ENCODE data around the gene MYLK. TPM values are rescaled to one million over a fixed set of nuclear protein-coding genes. Genes with fewer than 3 reads are reported as not detected.

Gene MYLK
- polyA plus RNA-seq, 1 donor (not counting 4 experiments of a cell fraction or from before 2014, with no cell fraction given), result 7.8 TPM

- Histone ChIP-seq H3K4me3 (ENCODE audit: control insufficient read depth in 2 of 3, extremely low read depth in 1 of 3, insufficient read depth in 2 of 3, low read depth in 1 of 3, low read length in 3 of 3) (no peak overlapping the region), H3K27ac (ENCODE audit: control insufficient read depth, insufficient read depth, low read length) (no peak overlapping the region), H4K20me1 (ENCODE audit: control insufficient read depth, extremely low read depth, insufficient read depth, low read length) (no peaks in the 10 kb centered on the region), H3K4me2 (ENCODE audit: control insufficient read depth, extremely low read depth, insufficient read depth, low read depth, low read length) (no peak overlapping the region), H2AFZ (ENCODE audit: control insufficient read depth, low read length) (no peak overlapping the region), H3K9ac (ENCODE audit: control insufficient read depth, extremely low read depth, insufficient read depth, low read length) (no peak overlapping the region), H3K79me2 (ENCODE audit: control insufficient read depth, insufficient read depth, low read length) (no peaks in the 10 kb centered on the region), H3K9me1 (ENCODE audit: control insufficient read depth, extremely low read depth, insufficient read depth, low read length) (no peaks in the 10 kb centered on the region), H3K36me3 (ENCODE audit: control insufficient read depth in 2 of 2, extremely low read depth in 1 of 2, insufficient read depth in 2 of 2, low read length in 2 of 2) (no peaks in the 10 kb centered on the region), H3K4me1 (ENCODE audit: control insufficient read depth, extremely low read depth, insufficient read depth, low read length) (no peaks in the 10 kb centered on the region), H3K27me3 (ENCODE audit: control insufficient read depth, extremely low read depth, insufficient read depth, low read length) (peaks cover 30% of the 10 kb centered on the region), H3K9me3 (ENCODE audit: control insufficient read depth, low read depth, low read length) (no peaks in the 10 kb centered on the region)
- dilution Hi-C loops (cut with MboI; ENCODE audit: extremely low pct_ligation_motif_present, low sequenced_read_pairs), result no loop called here
- no peak for TF ChIP-seq EZH2 (IDR thresholded peaks at IDR 0.05; ENCODE audit: low read length)
- TF ChIP-seq, protein P1, sequence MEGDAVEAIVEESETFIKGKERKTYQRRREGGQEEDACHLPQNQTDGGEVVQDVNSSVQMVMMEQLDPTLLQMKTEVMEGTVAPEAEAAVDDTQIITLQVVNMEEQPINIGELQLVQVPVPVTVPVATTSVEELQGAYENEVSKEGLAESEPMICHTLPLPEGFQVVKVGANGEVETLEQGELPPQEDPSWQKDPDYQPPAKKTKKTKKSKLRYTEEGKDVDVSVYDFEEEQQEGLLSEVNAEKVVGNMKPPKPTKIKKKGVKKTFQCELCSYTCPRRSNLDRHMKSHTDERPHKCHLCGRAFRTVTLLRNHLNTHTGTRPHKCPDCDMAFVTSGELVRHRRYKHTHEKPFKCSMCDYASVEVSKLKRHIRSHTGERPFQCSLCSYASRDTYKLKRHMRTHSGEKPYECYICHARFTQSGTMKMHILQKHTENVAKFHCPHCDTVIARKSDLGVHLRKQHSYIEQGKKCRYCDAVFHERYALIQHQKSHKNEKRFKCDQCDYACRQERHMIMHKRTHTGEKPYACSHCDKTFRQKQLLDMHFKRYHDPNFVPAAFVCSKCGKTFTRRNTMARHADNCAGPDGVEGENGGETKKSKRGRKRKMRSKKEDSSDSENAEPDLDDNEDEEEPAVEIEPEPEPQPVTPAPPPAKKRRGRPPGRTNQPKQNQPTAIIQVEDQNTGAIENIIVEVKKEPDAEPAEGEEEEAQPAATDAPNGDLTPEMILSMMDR (optimal IDR thresholded peaks at IDR 0.05 in 1 of 3, IDR thresholded peaks at IDR 0.05 in 1 of 3, conservative IDR thresholded peaks at IDR 0.05 in 1 of 3; ENCODE audit: extremely low read depth in 1 of 3, insufficient read depth in 2 of 3, low read length in 3 of 3), result no peak
- FAIRE-seq (no peak), DNase-seq (ENCODE audit: low read depth, low spot score) (no peak)
Measured at GRCh38 chr3:123661973-123662372, 222.2 kb downstream of the MYLK start.

- H3K36me3 ChIP-seq (ENCODE audit: control insufficient read depth in 2 of 2, extremely low read depth in 1 of 2, insufficient read depth in 2 of 2, low read length in 2 of 2), result no peaks in the 10 kb centered on the region
- no peak for FAIRE-seq
- H4K20me1 ChIP-seq (ENCODE audit: control insufficient read depth, extremely low read depth, insufficient read depth, low read length), result no peaks in the 10 kb centered on the region
- no peaks in the 10 kb centered on the region for H3K9me3 ChIP-seq (ENCODE audit: control insufficient read depth, low read depth, low read length)
- no peak overlapping the region for H3K27ac ChIP-seq (ENCODE audit: control insufficient read depth, insufficient read depth, low read length)
- no peaks in the 10 kb centered on the region for H3K79me2 ChIP-seq (ENCODE audit: control insufficient read depth, insufficient read depth, low read length)
- no peak overlapping the region for H2AFZ ChIP-seq (ENCODE audit: control insufficient read depth, low read length)
- no peak for TF ChIP-seq EZH2 (IDR thresholded peaks at IDR 0.05; ENCODE audit: low read length)
- TF ChIP-seq, protein P1 (optimal IDR thresholded peaks at IDR 0.05 in 1 of 3, IDR thresholded peaks at IDR 0.05 in 1 of 3, conservative IDR thresholded peaks at IDR 0.05 in 1 of 3; ENCODE audit: extremely low read depth in 1 of 3, insufficient read depth in 2 of 3, low read length in 3 of 3), result no peak
- no peak overlapping the region for H3K4me2 ChIP-seq (ENCODE audit: control insufficient read depth, extremely low read depth, insufficient read depth, low read depth, low read length)
- no peaks in the 10 kb centered on the region for H3K4me1 ChIP-seq (ENCODE audit: control insufficient read depth, extremely low read depth, insufficient read depth, low read length)
- dilution Hi-C loops (cut with MboI; ENCODE audit: extremely low pct_ligation_motif_present, low sequenced_read_pairs), result no loop called here
- H3K27me3 ChIP-seq (ENCODE audit: control insufficient read depth, extremely low read depth, insufficient read depth, low read length), result peaks cover 30% of the 10 kb centered on the region
- DNase-seq (ENCODE audit: low read depth, low spot score), result no peak
- H3K4me3 ChIP-seq (ENCODE audit: control insufficient read depth in 2 of 3, extremely low read depth in 1 of 3, insufficient read depth in 2 of 3, low read depth in 1 of 3, low read length in 3 of 3), result no peak overlapping the region
- H3K9ac ChIP-seq (ENCODE audit: control insufficient read depth, extremely low read depth, insufficient read depth, low read length), result no peak overlapping the region
- H3K9me1 ChIP-seq (ENCODE audit: control insufficient read depth, extremely low read depth, insufficient read depth, low read length), result no peaks in the 10 kb centered on the region
Measured at GRCh38 chr3:123660900-123661299, 223.2 kb downstream of the MYLK start.

Data from keratinocyte (primary cell).